ENCODE results near the gene CADM2.
"Not testable (repeated sequence)": the region's sequence is repeated elsewhere in the genome, so short reads cannot be mapped to it uniquely, and the experiment has no call there.

The CADM2 gene

DNA sequence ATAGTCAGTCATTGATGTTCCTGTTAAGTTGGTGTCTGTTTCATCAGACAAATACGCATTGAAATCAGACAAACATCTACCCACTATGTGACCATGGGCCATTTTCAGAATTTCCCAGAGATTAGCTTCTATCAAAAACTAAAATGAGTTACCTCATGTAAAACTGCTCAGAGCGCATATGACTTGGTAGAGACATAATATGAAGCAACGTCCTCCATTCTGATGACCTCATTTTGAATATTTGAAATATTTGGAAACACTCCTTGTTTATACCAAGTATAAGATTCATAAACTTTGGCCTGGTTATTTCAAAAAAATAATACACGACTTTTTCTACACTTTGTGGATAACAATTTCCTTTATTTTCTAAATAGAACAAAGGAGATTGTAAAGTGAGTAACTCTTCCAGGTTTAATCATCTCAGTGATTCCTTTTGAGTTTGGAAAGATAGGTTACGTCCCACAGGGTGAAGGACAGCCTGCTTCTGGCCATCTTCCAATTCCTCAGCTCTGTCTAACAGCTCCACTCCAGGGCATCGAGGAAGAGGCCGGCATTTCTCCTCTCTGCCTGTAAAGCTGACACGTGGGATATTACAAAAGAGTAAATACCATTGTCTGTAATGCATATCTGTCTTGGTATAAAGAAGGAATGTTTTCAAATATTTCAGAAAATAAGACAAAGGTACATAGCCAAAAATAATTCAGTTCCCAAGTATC, 122.6 kb downstream of the CADM2 start:
- no peak for DNase-seq

DNA sequence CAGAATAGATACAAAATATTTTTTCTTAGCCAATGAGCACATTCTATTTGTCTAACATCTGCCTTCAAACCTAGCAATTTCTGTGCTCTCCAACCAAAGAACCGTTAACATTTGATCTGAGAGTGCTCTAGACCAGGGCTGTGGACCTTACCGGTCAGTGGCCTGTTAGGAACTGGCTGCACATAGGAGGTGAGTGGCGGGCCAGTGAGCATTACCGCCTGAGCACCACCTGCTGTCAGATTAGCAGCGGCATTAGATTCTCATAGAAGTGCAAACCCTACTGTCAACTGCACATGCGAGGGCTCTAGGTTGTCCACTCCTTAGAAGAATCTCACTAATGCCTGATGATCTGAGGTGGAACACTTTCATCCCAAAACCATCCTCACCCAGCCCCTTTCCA, 131.7 kb downstream of the CADM2 start:
- no peak for DNase-seq

DNA sequence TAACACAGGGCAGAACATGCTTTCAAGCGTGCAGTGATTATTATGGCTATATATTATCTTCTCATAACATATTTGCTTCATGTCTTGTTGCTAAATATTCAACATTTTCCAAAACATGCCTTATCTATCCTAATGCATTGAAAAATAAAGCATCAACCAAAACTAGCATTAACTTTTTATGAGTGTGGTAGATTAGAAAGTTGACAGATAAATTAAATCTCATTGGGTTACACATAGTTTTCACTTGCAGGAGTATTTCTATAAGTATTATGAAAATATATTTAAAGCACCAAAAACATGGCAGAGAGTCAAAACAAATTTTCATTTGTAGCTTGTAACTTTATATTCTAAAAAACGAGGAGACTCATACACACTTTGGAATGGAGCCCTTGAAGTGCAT, 141.5 kb downstream of the CADM2 start:
- DNase-seq, result no peak

DNA sequence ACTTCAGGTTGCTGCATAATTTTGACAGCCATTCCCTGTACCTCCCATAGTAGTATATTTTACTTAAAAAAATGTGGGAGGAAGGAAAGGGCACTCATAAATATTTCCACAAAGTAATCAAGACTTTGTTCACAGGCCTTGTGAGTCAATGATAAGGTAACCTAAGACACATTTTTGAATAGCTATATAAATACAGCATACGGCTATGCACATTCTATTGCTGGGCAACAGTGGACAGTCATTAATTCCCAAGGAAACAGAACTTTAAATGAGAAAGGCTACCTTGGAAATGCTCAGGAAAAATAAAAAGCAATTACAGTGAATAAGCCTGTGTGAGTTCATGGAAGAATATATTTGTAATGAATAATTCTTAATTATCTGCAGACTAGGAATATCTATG, 144.0 kb downstream of the CADM2 start:
- no peak for DNase-seq

DNA sequence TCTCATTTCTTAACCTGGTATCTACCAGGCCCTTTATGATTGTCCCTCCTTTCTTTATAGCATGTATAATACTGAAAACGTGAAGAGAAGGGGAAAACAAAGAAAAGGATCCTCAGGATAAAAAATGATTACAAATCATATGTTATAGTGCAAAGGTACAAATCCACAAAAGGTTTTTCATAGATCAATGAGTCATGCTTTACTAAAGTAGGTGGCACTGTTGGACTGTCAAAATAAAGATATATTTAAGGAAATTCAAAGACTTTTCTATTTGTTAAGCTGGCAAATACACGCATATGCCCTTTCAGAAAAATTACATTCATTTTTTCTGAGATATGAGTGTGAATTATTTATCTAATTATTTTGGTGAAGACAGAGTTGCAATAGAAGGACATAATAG, 151.6 kb downstream of the CADM2 start:
- DNase-seq, result no peak

DNA sequence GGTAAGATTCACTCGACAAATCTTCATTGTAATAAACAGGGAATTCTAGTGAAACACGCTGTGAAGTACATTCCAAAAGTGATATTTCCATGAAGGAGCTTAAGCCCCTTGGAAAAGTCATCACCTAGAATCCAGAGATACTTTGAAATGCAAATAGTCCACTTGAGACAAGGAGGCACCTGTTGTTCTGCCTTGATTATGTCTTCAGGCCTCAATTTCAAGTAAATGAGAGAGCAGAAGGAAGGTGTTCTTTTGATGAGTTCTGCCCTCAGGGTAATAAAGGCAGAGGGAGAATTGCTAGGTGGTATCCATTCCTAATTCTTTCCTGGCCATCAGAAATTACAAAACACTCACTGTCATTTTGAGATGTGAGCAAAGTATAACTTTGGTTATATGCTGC, 162.1 kb downstream of the CADM2 start:
- DNase-seq, result no peak

DNA sequence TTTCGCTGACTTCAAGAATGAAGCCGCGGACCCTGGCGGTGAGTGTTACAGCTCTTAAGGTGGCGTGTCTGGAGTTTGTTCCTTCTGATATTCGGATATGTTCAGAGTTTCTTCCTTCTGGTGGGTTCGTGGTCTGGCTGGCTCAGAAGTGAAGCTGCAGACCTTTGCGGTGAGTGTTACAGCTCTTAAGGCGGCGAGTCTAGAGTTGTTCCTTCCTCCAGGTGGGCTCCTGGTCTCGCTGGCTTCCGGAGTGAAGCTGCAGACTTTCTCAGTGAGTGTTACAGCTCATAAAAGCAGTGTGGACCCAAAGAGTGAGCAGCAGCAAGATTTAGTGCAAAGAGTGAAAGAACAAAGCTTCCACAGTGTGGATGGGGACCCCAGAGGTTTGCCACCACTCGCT, 174.1 kb downstream of the CADM2 start:
- not testable (repeated sequence) for DNase-seq

DNA sequence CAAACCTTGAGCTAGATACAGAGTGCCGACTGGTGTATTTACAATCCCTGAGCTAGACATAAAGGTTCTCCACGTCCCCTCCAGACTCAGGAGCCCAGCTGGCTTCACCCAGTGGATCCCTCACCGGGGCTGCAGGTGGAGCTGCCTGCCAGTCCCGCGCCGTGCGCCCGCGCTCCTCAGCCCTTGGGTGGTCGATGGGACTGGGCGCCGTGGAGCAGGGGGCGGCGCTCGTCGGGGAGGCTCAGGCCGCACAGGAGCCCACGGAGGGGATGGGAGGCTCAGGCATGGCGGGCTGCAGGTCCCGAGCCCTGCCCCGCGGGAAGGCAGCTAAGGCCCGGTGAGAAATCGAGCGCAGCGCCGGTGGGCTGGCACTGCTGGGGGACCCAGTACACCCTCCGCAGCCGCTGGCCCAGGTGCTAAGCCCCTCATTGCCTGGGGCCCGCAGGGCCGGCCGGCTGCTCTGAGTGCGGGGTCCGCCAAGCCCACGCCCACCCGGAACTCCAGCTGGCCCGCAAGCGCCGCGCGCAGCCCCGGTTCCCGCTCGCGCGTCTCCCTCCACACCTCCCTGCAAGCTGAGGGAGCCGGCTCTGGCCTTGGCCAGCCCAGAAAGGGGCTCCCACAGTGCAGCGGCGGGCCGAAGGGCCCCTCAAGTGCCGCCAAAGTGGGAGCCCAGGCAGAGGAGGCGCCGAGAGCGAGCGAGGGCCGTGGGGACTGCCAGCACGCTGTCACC, 175.1 kb downstream of the CADM2 start:
- not testable (repeated sequence) for DNase-seq

DNA sequence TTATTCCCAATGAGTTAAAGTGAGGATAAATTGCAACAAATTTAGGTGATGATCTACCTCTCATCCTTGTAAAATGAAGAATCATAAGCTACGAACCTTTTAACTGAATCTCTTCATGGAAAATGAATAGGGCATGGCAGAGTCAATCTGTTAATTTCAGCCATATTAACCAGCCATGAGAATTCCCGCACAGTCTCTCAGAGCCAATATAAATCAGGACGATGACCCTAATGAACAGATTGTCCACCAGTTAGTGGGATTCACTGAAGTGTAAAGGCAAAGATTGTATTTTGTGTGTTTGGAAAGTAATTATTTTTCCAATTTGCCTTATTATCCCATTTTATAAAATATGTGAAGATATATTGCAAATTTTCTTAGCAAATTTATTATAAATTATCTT, 183.8 kb downstream of the CADM2 start:
- no peak for DNase-seq

DNA sequence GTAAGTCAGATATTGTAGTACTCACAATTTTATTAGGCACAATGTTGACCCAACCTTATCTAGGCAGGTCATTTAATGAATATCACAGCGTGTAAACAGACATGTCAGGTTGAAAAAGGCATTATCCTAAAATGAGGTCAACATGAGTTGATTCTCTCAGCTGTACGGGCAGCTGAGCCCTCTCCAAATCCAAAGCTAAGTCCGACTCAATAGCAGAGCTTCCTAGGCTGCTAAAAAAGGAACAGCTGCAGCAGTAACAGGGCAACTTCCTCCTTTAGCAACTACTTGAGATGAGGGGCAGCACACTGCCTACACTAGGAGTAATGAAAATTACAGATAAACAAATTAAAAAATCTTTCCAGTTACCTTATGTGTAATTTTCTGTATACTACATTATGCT, 189.2 kb downstream of the CADM2 start:
- DNase-seq, result no peak

DNA sequence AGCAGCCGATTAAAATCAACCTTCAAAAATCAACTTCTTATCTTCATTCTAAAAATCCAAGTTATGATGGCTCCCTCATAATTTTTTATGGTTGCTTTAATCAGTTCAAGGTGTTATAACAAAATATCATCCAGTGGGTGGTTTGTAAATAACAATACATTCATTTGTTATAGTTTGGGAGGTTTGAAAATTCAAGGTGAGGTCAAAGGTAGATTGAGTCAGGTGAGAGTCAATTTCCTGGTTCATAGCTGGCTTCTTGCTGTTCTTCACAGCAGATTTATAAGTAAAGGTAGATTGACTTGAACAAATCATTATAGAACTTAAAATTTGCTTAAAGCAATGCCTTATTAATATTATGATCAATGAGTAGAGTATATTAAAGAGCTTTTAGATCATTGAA, 192.8 kb downstream of the CADM2 start:
- DNase-seq, result no peak

DNA sequence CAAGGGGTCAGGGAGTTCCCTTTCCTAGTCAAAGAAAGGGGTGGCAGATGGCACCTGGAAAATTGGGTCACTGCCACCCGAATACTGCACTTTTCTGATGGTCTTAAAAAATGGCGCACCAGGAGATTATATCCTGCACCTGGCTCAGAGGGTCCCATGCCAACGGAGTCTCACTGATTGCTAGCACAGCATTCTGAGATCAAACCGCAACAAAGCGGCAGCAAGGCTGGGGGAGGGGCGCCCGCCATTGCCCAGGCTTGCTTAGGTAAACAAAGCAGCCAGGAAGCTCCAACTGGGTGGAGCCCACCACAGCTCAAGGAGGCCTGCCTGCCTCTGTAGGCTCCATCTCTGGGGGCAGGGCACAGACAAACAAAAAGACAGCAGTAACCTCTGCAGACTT, 194.5 kb downstream of the CADM2 start:
- not testable (repeated sequence) for DNase-seq

DNA sequence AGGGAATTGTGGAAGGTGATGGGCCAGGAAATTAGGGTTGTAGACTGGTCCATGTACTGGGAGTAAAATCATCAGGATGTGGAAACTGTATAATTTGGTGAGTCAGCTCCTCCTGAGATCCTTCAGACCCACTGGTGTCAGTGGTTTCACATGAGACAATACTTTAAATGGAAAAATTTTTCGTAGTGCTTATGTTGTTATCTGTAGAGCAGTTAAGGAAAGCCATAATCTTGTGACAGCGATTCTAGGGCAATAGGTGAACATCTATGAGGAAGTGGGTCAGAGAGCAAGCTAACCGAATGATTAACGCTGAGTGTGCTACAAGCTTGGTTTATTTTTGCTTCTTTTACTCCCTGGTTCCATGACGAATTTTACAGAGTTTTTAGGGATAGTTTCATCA, 200.6 kb downstream of the CADM2 start:
- no peak for DNase-seq

DNA sequence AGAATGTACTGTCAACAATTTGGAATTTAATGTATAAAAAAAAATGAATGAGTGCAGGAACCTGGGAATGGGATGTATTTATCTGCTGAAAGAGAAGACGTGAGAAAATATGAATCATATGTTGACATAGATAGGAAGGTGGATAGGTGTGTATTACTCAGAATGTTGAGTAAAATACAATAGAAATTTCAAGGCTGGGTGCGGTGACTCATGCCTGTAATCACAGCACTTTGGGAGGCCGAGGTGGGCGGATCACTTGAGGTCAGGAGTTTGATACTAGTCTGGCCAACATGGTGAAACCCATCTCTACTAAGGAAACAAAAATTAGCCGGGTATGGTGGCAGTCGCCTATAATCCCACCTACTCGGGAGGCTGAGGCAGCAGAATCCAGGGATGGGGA, 202.8 kb downstream of the CADM2 start:
- no peak for DNase-seq

DNA sequence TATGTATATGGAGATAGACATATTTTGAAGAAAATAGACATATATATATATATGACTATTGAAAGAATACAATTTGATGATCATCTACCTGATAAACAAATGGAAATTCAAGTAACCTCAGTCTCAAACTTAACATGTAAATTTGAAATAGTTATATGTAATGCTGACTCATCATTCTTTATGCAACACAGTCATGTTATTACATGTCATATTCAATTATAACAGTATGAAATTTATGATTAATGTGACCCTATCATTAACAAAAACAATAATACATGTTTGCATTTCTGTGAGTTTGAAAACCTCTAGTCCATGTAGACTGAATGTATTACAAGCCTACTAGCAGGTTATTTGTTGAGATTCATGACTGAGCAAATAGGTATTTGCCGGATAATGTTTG, 204.1 kb downstream of the CADM2 start:
- DNase-seq, result no peak

DNA sequence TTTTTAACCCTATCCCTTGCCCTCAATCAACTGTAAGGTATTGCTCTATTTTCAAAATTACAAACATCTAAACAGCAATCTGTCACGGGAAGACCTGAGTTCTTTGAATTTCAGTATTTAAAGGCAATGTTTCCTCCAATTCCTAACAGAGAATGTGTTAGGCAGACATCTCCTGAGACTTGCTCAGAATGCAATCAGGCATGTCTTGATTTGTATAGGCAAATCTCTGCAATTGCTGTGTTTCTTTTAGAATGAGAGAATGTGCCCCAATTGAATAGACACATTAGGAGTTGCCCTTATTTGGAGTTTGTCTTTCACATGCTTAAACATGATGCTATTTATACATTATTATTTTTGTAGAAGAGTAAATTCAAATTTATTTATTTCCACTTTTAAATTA, 205.6 kb downstream of the CADM2 start:
- no peak for DNase-seq

DNA sequence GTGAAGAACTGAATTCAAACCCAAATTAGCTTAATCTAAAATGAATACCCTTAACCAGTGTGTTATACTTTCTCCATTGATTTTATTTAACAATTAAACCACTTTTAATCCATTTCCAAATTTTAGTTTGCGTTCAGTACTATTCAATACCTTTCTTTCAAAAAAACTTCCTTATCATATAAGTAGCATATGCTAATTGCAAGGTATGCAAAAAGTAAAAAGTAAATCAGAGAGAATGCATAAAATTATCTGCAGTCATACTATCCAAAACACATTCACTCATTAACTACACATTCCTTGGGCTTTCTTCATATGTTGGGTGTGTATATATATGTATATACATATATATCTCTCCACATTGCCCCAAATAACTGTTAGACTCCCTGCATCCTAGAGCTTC, 208.8 kb downstream of the CADM2 start:
- no peak for DNase-seq

DNA sequence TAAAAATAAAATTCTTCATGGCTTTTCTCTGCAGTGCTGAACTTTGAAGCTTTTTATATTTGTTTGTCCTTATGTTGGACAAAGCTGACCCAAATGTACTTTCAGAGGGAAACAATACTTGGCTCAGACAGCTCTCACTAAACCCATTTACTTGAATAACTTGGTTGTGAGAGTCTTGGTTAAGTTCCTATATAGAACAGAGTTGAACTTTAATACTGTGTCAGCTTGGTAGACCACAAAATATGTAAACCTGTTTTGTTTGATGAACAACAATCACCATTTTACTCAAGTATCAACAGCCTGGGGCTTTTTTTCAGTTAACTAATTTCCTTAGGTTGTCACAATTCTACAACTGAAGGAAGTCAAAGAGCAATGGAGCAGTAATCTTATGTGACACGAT, 211.9 kb downstream of the CADM2 start:
- no peak for DNase-seq

DNA sequence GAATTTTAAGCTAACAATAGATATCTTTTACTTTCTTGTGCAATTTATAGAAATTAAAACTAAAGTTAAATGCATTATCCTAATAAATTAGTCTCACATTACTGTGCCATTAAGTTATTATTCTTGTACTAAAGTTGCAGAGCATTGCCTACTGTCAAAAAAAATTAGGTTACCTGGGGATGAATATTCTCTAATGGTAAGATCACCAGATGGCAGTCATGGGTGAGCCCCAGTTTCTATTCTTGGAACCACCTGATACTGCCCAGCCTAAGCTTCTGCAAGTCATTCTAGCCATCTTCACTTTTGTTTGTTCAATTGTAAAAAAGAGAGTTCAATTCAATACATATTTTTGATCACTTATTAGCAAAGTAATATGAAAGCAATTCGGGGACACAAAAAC, 213.2 kb downstream of the CADM2 start:
- DNase-seq, result no peak

DNA sequence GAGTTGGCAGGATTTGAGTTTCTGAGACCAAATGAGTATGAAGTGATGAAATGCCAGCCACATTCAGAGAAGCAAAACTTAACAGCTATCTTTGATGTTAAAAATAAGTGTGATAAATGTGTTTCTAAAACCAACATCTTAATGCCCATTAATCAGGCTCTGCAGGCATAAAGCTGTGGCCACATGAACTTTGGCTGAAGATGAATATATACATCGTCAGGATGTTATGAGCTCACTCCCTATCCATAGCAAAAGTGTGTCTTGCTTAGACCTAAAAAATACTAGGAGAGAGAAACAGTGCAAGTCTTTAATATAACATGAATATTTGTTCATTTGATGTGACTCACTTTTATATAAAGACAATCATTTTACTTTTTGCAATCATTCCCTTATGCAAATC, 218.0 kb downstream of the CADM2 start:
- DNase-seq, result no peak

DNA sequence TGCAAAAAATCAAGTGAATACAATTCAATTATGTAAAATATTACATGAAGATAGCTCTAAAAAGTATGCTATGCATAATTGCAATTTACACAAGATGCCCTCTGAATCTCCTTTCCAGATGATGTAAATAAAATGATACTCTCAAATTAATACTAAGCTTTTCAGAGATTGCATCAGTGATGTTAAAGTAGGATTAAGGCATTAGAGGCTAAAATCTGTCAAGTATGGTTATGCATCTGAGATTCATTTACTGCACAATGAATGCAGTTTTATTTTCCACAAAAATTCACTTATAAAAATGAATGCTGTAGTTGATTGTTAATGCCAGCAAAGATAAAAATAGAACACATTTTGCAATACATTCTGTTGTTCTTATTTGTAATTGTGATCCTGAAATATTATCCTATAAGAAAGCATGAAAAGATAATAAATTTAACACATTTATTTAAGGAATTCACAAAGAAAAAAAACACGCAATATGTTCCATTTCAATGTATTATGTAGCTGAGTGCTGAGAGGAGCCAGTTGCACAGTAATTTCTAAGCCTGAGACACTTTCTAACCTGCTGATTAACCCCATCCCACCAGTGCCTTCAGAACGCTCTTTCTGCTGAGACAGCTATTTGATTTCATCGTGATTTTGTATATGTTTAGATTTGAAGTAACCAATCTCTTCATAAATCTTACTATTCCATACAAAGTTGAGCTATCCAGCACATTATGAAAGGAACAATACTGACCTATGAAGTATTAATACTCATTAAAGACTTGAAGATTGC, 224.4 kb downstream of the CADM2 start:
- DNase-seq, result no peak

DNA sequence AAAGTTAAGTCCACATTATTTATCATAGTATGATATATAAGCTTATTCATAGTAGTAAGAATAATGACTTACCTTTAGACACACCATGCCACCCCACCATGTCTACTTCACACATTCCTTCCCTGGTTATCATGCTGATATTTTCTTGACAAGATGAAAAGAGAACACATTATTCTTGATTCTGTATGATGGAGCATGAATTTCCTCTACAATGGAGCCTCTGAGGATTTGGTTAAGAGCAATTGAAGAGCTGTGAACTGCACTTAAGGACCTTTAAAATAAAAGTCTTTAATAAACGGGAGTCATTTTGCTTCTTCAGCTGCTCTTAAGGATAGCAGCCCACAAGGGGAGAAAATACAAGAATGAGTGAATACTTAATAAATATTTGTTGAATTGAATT, 226.7 kb downstream of the CADM2 start:
- DNase-seq, result no peak

DNA sequence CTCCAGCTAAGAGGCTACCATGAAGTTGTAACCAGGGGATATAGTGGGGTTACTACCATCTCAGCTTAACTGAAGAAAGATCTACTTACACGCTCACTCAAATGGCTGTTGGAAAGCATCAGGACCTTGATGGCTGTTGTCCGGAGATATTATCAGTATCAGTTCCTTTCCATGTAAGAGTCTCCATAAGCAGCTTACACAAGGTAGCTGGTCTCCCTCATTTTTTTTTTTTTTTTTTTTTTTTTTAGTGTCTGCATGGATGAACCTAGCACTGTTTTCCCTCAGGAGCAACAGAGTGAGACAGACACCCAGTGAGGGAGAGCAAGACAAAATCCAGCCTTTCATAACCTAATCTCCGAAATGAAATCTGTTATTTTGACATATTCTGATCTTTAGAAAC, 230.9 kb downstream of the CADM2 start:
- no peak for DNase-seq

DNA sequence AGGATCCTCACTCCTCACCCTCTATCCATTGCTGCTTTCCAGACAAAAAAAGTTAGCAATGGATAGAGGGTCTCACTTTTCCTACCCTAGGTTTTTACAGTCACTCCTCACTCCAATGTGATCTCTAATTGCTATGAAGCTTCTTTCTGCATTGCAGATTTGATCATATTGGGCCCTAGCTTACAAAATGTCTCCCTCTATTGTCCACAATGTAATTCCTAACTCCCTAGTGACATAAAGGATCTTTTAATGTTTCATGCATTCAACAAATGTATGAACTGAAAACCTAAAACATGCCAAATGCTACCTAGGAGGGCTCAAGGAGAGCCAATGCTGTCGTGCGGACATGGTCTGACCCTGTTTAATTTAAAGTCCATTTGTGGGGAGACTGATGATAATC, 234.8 kb downstream of the CADM2 start:
- DNase-seq, result no peak
